NT2/D1 (cell line): ENCODE results near the gene HDDC3.

ENCODE experiments used
- YY1 ChIP-seq: IDR thresholded peaks from 2 replicates; pipeline ENCODE4 v1.6.1; 2011; ENCODE audit not compliant: insufficient read length, insufficient read depth
- ZNF274 ChIP-seq: IDR thresholded peaks from 2 replicates; pipeline ENCODE4 v1.6.1; 2011; ENCODE audit warnings: mild to moderate bottlenecking, low read depth, low read length

DNA sequence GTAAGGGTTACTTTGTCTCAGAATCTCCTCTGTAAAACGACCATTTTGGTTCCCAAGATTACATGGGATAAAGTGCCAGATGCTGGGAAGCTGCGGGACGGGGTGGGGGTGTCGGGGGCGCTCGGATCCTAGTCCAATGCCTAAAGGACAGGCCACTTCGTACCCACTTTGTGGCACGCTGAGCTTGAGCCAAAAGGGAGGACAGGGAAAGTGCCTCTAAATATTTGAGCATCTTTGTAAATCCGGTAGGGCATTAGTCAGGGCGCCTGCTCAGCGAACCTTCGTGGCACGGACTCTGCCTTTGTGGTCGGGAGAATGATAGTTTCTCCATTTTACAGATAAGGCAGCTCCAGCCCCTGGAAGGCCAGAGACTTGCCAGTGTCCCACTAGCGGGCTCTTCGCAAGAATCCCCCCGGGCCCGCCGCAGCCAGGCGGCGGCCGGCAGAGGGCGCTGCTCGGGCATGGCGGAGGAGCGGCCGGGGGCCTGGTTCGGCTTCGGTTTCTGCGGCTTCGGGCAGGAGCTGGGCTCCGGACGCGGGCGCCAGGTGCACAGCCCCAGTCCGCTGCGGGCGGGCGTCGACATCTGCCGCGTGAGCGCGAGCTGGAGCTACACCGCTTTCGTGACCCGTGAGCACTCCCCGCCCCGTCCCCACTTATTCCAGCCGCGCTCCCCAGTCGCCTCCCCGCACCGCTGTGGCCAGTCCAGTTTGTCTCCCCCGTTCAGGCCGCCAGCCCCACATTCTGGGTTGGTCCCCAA is 24.1 kb upstream of the HDDC3 start:
- TF ChIP-seq YY1 (no peak), ZNF274 (no peak)
